Gastroesophageal sphincter (tissue), 3 donors: ENCODE results near the gene MRGPRG.

Experiments
- POLR2A ChIP-seq, 2 donors: fragments of 450-650 bp; IDR thresholded peaks; one replicate each; pipeline ENCODE4 v1.6.1; 2017; ENCODE audit warnings: antibody characterized with exemption in 2 of 2, mild to moderate bottlenecking in 2 of 2, moderate library complexity in 1 of 2
- POLR2AphosphoS5 ChIP-seq: sonication (generic); formaldehyde crosslinking; IDR thresholded peaks from one replicate; pipeline ENCODE4 v1.6.1; 2017; ENCODE audit warnings: antibody characterized with exemption
- TF ChIP-seq, protein P1 (sequence below), 4 experiments: fragments of 200-600 bp in 2 of 4; fragments of 450-650 bp in 2 of 4; sonication (generic) in 1 of 4; IDR thresholded peaks; one replicate each; pipeline ENCODE4 v1.5.1; 2017 to 2019; ENCODE audit warnings: antibody characterized with exemption in 4 of 4, mild to moderate bottlenecking in 2 of 4, moderate library complexity in 2 of 4

DNA sequence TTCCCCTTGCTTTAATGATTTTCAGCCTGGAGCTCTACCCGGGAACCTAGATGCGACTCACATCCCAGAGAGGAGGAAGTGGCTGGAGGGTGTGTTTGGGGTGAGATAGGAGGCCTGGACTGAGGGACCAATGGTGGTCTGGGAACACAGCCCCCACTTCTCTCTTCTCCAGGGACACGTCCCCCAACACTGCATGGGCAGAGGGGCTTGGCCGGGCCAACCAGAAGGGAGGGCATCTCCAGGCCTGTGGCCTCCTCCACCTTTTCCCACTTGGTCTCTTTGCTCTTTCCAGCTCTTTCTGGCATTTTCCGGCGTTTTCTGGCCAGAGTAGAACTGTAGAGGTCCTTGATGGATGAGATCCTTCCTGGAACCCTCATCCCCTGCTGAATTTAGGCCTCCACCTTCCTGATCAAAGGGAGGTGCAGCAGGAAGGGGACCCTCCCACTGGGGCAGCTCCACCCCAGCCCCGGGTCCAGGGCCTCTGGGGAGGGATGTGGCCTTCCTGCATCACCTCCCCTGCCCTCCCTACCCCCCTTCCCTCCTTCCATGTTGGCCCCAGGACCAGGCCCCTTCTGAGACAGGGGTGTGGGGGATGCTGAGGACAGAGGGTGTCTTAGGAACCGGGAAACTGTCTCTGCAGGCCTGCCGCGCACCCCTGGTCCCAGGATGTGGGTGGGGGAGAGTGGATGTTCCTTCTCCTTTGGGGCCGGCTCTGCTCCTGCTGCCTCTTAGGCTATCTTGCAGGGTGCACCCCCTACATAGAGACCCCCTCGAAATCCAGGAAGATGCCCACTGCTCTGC lies 24.4 kb downstream of the MRGPRG start:
- TF ChIP-seq POLR2A (IDR thresholded peaks at IDR 0.05) (no peak), POLR2AphosphoS5 (no peak)
- TF ChIP-seq, protein P1, sequence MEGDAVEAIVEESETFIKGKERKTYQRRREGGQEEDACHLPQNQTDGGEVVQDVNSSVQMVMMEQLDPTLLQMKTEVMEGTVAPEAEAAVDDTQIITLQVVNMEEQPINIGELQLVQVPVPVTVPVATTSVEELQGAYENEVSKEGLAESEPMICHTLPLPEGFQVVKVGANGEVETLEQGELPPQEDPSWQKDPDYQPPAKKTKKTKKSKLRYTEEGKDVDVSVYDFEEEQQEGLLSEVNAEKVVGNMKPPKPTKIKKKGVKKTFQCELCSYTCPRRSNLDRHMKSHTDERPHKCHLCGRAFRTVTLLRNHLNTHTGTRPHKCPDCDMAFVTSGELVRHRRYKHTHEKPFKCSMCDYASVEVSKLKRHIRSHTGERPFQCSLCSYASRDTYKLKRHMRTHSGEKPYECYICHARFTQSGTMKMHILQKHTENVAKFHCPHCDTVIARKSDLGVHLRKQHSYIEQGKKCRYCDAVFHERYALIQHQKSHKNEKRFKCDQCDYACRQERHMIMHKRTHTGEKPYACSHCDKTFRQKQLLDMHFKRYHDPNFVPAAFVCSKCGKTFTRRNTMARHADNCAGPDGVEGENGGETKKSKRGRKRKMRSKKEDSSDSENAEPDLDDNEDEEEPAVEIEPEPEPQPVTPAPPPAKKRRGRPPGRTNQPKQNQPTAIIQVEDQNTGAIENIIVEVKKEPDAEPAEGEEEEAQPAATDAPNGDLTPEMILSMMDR (IDR thresholded peaks at IDR 0.05) = no peak
